HG02759 (cell line): ENCODE results near the gene CNTRL.

Experiments used
- ATAC-seq: cut with Tn5 transposase; IDR thresholded peaks from one replicate; pipeline ENCODE4 v1.9.1; 2021; ENCODE audit warnings: mild to moderate bottlenecking, moderate library complexity; ENCODE audit not compliant: unreplicated experiment

Gene CNTRL

DNA sequence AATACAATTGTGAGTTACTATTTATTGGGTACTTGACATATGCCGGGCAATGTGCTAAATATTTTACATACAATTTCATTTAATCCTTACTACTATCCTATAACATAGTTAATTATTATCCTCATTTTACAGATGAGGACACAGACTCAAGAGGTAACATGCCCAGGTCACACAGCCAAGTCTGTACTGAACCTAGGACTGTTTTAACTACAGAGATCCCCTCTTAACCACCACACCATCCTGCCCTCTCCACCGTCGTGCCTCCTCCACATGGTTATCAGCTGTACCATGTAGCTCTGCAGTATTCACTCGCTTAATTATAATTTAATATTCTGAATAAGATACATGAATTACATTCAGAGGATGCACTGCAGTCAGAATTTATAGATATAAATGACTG lies 121.6 kb downstream of the CNTRL start:
- peak; percentile 63 for ATAC-seq

DNA sequence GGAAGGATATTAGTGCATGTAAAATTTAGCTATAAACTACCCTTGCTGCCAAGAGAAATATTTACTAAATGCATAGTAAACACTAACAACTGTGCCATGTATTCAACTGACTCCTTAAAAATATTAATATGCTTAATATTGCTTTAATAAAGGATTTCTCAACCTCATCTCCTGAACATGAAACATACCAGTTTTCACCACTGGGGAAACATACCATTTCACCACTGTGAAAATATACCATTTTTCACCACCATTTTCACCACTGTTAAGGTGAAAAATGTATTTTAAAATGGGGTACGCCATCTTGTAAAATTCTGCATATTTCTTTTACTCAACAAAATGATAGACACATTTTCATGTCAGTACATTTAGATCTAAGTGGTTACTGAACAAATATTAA lies 122.4 kb downstream of the CNTRL start:
- no peak for ATAC-seq

DNA sequence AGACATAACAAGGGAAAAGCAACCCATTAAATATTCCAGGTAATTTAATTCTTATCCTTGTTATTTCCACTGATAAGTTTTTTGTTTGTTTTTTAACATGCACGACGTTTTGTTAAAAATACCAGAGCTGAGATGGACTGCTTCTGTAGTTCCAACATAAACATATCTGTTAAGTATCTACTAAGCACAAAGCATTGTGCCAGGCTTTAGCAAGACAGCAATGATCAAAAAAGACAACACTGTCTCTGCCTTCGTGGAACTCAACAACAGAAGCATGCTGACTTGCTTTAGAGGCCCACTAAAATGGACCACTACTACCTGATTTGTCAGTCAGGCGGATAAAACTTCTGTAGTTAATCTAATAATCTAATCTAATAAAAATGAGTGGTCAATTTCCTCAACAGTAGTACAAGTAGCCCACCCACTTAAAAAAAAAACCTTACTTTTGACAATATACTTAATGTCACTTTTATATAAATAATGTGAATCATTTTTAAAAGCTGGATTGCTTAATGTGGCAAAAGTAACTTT lies 123.8 kb downstream of the CNTRL start:
- ATAC-seq = no peak

DNA sequence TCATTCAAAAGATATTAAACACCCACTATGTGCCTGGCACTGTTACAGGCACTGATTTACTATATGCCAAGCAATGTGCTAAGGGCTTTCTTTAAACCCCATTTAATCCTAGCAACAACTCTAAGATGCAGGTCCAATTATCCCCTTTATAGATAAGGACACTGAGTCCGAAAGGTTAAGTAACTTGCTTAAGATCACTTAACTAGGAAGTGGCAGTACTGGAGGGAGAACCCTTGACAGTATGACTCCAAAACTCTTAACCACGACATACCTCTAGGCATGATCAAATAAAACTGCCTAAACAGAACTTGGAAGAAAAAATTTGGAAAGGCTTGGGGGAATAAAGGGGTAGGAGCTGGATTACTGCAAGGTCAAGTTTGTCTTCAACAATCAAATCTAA lies 125.2 kb downstream of the CNTRL start:
- no peak for ATAC-seq

DNA sequence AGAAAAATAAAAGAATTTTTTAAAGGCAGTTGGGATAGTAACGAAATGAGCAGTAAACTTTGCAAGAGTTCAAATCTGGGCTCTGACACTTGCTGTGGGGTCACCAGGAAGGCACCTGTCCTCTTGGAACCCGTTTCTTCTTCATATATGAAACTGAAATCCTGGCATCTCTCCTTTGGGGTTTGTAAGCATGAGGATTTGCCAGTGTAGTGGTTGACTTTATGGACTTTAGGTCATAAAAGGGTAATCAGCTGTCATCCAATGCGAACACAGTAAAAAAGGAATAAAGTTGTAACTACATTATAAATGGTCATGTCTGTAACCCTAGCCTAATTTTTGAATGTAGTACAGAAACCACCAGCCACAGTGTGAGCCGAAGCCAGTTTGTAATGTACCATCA lies 125.6 kb downstream of the CNTRL start:
- no peak for ATAC-seq

DNA sequence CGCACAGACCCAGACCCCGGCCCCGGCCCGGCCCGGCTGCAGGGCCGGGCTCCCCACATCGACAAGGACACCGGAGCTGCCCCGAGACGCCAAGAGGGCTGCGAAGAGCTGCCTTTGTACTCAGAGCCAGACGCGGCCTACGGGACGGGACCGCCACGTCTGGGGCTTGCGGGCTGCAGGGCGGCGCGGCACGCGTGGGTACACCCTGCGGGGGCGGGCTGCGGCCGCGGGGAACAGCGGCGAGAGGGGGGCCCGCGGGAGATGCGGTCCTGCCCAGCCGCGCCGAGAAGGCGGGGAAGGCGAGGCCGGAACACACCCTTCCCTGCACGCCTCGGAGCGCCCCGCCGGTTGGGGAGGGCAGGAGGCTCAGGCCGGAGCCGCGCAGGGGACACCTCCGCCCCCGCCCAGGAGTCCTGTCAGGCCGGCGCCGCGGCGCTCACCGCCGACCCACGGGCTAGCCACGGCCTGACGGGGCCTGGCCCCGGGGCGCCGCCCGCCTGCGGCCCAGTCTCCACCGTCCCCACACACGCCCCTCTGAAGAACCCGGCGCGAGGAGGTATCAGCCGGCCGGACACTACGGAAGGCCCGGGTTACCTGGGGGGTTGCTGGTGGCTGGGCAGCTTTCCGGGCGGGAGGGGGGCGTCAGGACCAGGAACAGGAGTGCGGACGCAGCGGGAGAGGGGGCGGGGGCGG lies 126.4 kb downstream of the CNTRL start:
- peak; percentile 26 for ATAC-seq

DNA sequence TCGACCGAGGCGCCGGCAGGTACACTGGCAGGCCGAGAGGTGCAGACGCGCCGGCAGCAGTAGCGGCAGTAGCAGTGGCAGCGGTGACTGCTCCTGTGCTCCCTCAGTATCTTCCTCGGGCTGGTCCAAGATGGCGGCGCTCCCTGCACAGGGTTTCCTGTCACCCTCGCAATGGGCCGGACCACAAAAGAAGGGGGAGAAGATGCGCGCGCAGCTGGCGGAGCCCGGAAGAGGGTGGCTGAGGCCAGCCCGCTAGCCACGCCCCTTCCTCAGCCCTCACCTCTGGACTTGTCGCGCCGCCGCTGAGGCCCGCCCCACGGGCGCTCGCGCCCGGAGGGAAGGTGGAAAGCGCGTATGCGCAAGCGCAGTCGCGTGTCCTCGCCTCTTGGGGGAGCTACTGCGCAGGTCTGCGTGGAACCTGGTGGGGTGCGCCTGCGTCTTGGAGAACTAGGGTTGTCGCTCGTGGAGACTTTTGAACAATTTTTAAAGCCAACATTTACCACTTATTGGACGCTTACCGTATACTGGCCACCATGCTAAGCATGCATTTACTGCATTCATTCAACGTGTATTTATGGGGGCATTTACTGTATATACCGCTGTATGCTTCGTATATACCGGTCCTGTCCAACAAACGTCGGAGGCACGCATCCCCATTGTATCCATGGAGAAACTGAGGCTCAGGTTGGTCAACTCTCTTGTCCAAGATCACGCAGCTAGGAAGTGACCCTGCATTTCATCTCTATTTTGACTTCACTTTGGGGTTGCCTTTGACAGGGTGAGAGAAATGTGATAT lies 127.2 kb downstream of the CNTRL start, which contains the start of gene RAB14:
Gene RAB14 (minus strand): TSS at position 132 of the 796 bp plus-strand sequence. CDS start 8,457 bp downstream, outside the sequence.
- ATAC-seq = peak; percentile 87

DNA sequence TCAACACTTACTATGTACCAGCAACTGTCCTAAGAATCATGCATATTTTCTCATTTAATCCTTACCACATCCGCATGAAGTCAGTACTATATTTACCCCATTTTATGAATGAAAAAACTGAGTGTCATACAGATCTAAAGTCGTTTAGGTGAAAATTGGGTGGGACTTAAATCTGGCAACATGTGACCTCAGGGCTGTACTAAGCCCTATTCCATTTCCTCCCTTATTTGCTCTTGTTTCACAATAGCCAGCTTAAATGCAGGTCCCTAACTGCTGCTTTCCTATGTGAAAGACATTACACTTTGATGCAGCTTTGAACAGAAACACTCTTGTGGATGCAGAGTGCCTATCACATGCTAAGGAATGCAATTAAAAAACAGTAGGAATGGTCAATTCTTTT lies 129.4 kb downstream of the CNTRL start:
- ATAC-seq = no peak

DNA sequence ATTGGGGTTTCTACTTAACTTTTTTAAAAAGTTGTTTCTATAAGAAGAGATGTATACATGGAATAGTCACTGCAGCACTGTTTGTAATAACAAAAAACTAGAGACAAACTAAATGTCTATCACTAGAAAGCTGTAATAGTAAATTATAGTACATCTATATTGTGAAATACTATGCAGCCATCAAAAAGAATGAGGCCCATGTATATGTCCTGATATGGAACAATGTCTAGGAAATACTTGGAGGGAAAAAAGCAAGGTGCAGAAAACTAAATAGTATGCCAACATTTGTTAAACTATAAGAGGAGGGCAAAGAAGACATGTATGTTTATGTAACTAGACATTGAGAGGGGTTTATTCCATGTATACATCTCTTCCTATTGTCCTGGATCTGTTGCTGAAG lies 129.9 kb downstream of the CNTRL start:
- ATAC-seq = no peak

DNA sequence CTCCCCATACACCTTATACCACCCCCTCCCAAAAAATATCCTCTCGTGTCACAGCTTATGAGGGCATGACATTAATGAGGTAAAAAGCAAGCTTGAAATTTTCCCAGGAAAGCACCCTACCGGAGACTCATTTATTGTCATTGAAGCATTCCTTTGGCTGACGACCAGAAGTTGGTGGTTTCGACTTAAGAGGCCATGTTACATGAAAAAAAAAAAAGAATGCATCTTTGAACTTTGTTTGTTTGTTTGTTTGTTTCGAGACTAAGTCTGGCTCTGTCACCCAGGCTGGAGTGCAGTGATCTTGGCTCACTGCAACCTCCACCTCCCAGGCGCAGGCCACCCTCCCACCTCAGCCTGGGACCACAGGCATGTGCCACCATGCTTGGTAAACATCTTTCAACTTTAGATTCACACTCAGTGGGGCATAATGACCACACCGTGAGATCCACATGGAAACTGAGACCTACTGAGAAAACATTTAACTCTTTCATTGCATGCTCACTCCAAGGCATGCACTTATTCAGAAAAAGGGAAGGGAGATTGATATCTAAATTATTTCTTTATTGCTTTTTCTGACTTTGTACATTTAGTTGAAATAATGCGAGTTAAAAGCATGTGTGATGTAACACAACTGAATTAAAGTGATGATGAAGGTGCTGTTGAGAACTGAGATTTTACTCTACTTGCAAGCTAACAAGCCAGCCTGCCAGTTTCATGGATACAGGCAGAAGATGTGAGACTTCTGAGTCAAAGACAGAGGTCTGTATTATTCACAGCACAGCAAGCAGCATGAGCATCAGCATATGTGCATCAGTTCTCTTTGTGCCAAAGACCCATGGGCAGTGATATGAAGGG lies 132.0 kb downstream of the CNTRL start:
- peak; percentile 52 for ATAC-seq

DNA sequence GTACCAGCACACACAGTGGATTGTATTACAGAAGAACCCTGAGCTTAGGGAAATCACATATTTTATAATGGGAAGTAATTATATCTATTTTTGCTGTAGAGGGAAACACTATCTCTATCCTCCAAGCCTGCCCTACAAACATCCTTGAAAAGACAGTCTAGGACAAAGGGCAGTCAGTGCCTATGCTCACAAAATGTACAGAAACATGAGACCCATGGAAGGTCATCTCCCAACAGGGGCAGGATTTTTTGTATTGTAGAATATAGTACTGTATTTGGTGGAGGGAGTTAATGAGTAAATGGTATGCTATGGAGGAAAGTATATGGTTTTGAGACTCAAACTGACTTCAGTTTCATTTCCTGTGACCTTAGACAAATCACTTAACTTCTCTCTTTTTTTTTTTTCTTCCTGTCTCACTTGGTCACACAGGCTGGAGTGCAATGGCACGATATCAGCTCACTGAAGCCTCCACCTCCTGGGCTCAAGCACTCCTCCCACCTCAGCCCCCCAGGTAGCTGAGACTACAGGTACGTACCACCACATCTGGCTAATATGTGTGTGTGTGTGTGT lies 132.7 kb downstream of the CNTRL start:
- ATAC-seq = peak; percentile 90

DNA sequence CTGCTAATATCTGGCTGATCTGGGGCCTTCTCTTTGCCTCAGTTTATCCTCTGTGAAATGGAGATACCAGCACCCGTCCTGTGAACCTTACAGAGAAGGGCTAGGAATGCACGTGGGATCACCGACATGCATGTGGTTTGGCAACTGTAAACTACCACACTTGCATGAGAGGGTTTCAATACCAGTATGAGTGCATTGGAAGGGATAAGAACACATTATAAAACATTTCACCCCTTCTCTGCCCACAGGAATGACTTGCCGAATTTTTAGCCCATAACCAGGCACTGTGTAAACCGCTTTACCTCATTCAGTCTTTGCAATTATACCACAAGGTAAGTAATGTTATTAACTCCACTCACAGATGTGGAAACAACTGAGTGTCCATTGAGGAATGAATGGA lies 135.8 kb downstream of the CNTRL start:
- no peak for ATAC-seq

DNA sequence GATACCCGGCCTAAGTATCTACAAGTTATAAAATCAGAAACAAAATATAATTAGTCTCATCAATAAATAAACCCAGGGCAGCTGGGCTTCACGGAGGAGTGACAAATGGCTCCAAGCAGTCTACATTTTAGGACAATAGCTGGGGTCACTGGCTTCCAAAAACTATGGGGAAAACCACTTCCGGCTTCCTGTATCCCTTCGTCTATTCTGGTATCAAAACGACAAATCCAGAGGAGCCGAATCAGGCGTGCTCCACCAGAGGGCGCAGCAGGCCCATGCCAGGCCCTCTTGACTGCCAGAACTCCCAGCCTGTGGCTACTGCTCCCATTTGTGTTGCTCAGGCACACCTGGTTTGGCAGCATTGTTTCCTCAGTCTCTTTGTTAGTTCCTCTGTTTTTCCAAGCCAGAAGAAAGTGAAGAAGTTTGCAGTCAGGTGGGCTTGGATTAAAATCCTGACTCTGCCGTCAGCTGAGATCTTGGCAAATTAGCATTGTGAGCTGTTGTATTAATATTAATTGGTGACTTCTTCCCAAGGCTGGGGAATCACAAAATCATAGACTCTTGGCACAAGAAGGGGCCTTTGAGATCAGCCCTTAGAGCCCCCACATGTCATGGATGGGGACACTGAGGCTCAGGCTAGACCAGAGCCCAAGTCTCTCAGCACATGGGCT lies 138.5 kb downstream of the CNTRL start:
- ATAC-seq = no peak

DNA sequence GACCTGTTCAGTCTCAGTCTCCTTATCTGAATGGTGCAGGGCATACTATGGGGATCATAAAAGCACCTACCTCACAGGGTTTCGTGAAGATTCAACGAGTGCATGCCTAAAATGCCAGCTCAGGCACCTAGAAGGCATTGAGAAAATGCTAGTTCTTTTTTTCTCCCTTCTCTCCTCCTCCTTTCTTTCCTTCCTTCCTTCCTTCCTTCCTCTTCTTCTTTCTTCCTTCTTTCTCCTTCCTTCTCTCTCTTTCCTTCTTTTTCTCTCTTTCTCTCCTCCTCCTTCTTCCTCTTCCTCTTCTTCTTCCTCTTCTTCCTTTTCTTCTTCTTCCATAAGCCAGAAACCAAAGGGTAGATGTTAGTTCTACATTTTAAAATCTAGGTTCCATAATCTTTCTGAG lies 139.2 kb downstream of the CNTRL start:
- no peak for ATAC-seq

DNA sequence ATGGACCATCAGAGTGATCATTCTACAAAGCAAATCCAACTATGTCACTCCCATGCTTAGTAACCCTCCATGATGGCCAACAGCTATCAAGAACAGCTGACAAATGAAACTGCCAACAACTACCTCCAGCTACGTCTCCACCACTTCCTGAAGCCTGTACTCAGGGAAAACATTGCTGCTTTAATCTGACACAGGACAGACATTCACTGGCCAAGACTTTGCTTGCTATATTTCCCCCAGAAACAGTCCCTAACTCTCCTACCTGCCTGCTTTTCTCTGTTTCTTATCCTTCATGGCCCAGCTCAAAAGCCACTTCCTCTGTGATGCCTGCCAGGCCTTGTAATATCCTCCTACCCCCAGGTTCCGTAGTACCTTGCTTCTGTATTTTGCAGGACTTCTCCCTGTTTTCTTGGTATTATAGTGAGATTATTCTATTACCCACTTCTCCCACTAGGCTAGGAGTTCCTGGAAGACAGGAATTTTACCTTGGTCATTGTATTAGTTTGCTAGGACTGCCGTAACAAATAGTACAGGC lies 141.6 kb downstream of the CNTRL start:
- no peak for ATAC-seq

DNA sequence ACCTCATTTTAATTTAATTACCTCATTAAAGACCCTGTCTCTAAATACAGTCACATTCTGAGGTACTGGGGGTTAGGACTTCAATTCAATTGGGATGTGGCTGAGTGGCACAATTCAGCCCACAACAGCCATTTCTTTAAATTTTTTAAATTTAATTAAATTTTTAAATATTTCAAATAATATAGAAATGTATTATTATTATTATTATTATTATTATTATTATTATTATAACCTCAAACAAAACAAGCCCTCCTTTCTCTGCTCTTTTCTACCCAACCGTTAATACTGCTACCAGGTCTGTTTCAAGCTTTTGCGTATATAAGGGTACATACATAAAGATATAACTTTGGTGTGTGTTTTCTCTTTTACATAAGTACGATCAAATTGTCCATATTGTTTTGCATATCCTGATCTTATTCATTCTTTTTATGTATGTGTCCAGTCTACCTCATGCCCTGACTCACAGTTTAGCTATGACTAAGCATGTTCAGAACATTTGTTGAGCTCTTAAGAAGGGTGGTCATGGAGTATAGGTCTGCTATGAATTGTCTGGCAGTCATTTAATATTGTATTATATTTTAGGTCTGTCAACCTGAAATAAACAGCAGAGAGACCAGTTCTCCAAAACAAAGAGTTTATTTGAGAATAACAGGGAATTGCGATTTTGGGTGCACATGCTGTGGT lies 143.0 kb downstream of the CNTRL start:
- peak; percentile 76 for ATAC-seq

DNA sequence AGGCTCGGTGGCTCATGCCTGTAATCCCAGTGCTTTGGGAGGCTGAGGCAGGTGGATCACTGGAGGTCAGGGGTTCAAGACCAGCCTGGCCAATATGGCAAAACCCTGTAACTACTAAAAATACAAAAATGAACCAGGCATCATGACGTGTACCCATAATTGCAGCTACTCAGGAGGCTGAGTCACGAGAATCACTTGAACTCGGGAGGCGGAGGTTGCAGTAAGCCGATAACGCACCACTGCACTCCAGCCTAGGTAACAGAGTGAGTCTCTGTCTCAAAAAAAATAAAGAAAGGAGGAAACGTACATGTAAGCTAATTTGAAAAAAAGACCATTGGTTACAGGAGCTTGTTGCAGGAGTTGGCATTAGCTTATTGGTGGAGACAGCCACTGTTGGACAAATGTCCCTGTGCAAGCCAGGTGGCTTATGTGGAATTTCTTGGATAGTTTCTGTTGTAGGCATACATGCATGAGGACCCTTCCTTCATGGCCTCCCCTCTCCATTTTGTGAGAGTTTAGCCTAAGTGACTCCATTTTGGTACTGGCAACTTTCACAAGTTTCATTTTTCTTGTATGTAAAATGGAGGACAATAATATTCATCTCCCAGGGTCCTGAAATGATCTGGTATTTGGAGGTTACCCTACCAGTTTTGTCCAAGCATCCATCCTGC lies 143.7 kb downstream of the CNTRL start:
- ATAC-seq = peak; percentile 15

DNA sequence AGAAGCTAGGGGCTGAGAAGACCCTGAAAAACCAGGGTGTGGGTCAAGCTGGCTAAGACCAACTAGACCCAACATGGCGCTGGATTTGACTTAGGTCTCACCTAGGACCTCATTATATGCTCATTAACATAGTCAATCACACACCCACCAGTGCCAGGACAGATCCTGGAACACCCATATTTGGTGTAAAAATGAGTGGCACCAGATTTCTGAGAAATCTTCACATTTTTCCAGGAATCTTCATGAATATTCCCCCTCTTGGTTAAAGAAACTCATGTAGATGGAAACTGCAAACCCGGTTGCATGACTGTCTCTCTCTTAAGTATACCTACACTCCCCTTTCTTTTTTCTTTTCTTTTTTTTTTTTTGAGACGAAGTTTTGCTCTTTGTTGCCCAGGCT lies 144.8 kb downstream of the CNTRL start:
- no peak for ATAC-seq
